Fibroblast of gingiva (primary cell): ENCODE measurements around the gene SNX17.
"Not testable (repeated sequence)": the region's sequence is repeated elsewhere in the genome, so short reads cannot be mapped to it uniquely, and the experiment has no call there.

Experiments used
- DNase-seq: peaks from one replicate; pipeline ENCODE4 v3.0.0-alpha.2; 2011; ENCODE audit warnings: low read depth

Gene SNX17

DNA sequence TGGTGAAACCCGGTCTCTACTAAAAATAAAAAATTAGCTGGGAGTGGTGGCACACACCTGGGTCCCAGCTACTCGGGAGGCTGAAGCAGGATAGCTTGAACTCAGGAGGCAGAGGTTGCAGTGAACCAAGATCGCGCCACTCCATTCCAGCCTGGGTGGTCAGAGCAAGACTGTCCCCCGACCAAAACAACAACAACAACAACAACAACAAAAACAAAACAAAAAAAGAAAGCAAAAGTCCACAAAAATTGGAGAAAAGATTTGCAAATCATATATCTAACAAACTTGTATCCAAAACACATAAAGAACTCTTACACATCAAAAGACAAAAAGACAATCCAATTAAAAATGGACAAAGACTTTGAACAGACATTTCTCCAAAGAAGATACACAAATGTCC, 28.5 kb downstream of the SNX17 start:
- DNase-seq = no peak

DNA sequence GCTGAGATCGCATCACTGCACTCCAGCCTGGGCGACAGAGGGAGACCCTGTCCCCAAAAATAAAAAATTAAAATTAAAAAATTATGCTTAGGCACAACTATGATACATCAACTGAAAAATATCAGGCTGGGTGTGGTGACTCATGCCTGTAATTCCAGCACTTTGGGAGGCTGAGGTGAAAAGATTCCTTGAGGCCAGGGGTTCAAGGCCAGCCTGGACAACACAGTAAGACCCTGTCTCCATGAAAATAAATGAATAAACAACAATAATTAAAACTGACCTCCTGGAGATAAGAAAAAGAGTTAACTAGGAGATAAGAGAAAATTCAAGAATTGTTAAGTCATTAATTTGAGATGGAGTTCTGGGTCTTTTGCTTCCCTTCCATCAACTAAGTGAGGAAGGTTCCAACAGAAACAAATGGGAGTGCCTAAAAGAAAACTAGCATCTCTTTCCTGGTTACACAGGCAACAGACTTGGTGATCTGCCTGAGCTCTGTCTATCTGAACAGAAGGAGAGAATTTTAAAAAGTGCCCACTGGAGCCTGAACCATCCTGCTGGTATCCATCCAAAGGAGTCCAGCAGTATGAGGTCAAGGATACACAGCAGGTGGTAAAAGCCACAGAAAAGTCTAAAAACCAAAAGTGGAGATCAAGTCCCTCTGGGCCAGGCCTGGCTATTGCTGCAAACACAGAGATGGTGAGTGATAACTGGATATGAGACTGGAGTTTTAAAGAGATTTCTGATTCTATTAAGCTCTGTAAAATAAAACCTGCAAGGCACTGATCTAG, 30.1 kb downstream of the SNX17 start:
- no peak for DNase-seq

DNA sequence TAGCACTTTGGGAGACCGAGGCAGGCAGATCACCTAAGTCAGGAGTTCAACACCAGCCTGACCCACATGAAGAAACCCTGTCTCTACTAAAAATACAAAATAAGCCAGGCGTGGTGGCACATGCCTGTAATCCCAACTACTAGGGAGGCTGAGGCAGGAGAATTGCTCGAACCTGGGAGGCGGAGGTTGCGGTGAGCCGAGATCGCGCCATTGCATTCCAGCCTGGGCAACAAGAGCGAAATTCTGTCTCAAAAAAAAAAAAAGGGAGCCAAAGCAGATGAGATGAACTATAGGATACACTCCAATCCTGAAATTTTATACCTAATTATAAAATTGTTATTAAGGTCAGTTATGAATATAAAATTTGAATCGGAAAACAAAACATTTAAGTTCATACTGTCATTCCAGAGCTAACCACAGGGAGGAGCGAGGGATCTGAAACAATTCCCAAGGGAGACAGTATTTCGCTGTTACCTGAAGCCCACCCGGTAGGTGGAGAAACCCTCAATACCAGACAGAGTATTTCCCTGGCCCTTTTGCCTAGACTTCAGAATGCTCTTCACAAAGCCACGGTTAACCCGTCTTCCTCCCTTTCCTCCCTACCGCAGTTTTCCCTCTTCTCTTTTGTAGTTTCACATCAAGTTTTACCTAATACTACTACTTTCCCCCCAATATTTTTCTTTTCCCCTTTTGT, 37.5 kb downstream of the SNX17 start:
- DNase-seq = peak; percentile 34

DNA sequence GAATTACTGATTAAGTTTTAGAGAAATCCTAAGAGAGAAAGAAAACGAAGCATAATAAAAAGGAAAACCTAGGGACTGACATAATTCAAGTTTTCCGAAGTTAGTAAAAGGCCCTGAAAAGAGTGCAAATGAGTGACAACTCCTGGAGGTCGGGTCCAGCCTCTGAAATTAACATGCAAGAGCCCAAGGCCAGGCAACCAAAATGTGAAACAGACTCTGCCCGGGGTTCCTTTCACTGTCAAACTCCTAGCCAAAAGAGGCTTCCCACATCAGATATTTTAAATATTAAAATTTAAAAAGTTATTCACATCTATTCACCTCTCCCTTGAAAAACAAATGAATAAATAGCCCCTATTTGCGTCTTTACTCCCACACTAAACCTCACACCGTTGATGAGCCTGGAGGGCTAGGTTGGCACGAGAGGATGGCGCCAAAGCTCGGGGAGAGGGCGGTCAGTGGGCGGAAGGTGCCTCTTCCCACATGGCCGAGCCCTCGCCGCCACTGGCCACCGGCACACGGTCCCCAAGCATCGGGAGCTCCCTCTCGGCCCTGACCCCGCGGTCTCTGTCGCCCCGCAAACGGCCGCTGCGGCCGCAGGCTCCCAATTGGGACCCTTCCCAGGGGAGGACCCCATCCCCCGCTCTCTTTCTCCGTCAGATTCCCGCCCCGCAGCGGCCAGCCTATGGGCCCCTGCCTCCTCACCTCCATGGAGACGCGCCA, 38.3 kb downstream of the SNX17 start:
- no peak for DNase-seq

DNA sequence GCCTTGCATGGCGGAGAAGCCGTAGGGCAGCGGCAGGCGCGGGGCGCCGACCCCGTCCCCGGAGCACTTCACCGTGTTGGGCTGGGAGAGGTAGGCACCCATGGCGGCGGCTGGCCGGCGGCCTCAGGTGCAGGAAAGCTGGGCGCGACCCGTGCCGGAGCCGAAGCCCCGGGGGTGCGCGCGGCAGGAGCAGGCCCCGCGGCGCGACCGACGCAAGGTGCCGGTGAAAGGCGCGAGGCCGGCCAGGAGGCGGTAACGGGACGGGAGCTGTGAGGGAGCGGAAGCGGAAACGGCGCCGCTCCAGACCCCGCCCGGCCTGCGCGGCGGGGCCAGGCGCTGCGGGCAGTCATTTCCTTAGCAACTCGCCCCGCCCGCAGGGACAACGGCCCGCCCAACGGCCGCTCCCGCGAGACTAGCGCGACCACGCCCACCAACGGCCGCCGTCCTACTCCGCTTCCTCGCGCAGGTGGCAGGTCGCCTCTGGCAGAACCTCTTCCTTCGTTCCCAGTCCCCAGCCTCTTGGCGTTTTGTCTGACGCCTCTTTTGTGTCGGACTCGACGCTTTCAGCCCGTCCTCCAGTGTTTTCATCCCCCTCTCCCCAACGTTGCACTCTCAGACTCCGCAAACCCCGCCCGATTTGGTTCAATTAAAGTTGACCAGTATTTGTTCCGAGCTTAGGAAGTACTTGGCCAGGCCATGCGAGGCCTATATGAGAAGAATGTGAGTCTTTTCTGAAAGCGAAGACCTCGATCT, 39.1 kb downstream of the SNX17 start, which contains the start of gene PPM1G:
TSS of gene PPM1G (minus strand) at position 271 of the 753 bp plus-strand sequence. CDS start at position 102, 169 bp downstream.
- peak; percentile 90 for DNase-seq

DNA sequence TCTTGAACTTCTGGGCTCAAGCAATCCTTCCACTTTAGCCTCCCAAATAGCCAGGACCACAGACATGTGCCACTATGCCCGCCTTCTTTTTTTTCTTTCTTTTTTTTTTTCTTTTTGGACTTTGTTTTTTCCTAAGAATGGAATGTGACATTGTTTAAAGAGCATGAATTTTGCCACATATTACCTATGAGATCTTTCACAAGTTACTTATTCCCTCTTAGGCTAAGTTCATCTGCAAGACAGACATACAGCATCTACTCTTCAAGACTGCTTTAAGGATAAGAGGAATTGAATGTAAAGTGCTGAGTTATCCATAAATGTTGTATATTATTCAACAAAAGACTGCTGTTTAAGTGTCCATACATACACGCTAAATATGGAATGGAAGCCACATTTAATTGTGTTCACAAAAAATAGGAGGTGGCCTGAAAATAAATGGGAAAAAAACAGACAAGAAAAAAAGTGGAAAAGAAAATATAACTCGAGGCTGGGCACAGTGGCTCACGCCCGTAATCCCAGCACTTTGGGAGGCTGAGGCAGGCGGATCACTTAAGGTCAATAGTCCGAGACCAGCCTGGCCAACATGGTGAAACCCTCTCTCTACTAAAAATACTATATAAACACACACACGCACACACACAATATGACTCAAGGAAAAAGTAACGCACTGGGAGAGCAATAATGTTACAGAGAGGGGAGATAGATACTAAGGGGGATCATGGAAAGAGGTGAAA, 42.2 kb downstream of the SNX17 start:
- no peak for DNase-seq

DNA sequence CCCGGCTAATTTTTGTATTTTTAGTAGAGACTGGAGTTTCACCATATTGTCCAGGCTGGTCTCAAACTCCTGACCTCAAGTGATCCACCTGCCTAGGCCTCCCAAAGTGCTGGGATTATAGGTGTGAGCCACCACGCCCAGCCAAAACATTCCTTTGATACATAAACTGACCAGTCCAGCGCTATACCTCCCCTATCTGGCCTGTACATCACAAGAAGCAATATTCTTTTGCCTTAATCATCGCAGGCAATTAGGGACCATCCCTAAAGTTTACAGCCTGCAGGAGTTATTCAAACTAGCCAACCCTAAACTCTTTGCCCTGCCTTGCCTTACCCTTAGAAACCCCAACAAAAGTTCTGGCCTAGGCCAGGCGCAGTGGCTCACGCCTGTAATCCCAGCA, 45.7 kb downstream of the SNX17 start:
- DNase-seq = no peak

DNA sequence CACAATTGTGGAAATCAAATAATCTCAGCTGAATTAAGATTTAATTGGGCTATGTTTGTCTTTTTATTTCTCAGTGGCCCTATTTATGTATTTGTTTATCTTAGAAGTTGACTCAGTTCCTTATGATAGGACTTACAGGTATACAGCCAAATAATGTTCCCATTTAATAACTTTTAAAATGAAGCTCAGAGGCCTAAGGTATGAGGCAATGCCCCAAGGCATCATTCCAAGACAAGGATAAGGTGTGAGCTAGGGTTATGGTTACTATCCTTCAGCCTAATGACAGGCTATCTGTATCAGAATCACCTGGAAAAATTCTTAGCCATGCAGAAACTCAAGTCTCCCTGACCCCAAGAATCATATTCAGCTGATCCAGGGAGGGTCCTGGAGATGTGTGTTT, 50.6 kb downstream of the SNX17 start:
- no peak for DNase-seq

DNA sequence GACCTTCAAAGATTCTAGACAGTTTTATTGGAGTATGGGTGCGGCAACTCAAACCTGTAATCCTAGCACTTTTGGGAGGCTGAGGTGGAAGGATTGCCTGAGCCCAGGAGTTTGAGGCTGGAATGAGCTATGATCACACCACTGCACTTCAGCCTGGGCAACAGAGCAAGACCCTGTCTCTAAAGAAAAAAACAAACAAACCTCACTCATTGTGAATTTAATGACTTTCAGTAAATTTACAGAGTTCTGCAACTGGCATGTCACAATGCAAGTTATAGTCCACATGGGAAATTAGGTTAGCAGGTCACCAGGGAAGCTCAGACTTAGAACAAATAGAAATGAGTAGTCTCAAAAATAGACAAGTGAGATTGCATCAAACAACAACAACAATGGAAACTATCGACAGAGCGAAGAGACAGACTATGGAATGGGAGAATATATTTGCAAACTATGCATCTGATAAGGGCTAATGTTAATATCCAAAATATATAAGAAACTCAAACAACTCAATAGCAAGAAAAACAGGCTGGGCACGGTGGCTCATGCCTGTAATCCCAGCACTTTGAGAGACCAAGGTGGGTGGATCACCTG, 51.3 kb downstream of the SNX17 start:
- DNase-seq = no peak

DNA sequence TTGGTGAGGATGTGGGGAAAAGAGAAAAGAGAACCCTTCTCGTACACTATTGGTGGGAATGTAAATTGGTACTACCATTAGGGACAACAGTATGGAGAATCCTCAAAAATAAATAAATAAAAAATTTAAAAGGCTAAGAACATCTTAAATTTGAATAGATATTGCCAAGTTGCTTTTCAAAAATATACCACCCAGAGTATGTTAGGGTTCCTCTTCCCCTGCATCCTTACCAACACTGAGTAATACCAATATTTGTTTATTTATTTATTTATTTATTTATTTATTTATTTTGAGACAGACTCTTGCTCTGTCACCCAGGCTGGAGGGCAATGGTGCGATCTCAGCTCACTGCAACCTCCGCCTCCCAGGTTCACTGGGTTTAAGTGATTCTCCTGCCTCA, 52.5 kb downstream of the SNX17 start:
- no peak for DNase-seq

DNA sequence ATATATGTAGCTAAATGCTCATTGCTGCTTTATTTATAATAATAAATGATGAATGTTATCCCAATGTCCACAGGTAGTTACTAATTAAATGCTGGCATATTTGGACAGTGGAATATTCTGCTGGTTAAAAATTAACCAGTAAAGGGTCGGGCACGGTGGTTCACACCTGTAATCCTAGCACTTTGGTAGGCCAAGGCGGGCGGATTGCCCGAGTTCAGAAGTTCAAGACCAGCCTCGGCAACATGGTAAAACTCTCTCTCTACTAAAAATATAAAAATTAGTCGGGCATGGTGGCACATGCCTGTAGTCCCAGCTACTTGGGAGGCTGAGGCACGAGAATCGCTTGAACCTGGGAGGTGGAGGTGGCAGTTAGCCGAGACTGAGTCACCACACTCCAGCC, 54.6 kb downstream of the SNX17 start:
- DNase-seq = not testable (repeated sequence)
